Measurements from ENCODE around the gene SLC6A4.

DNA sequence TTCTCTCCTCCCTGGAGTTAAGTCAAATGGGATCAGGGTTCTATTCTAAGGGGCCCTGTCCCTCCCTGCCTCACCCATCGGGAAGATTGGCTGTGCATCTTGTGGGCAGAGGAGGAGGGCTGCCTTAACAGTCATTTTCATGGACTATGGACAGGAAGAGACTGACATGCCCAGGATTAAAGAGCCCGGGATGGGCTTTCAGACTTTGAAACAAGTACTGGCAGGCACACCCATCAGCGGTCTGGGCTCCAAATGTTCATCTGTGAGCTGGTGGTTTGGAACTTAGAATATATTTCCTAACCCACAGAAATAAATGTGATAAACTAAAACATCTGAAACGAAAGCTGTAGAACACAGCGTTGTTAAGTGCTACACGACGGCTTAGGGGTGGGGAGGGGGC lies 6.5 kb downstream of the SLC6A4 start:
- TF ChIP-seq, protein P1, sequence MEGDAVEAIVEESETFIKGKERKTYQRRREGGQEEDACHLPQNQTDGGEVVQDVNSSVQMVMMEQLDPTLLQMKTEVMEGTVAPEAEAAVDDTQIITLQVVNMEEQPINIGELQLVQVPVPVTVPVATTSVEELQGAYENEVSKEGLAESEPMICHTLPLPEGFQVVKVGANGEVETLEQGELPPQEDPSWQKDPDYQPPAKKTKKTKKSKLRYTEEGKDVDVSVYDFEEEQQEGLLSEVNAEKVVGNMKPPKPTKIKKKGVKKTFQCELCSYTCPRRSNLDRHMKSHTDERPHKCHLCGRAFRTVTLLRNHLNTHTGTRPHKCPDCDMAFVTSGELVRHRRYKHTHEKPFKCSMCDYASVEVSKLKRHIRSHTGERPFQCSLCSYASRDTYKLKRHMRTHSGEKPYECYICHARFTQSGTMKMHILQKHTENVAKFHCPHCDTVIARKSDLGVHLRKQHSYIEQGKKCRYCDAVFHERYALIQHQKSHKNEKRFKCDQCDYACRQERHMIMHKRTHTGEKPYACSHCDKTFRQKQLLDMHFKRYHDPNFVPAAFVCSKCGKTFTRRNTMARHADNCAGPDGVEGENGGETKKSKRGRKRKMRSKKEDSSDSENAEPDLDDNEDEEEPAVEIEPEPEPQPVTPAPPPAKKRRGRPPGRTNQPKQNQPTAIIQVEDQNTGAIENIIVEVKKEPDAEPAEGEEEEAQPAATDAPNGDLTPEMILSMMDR (conservative IDR thresholded peaks at IDR 0.05; ENCODE audit: low read length) = no peak
- no peak for TF ChIP-seq EZH2phosphoT487 (IDR thresholded peaks at IDR 0.05; ENCODE audit: borderline replicate concordance)
